IMR-90 (cell line): ENCODE results near the gene CTNND2. TPM values are rescaled to one million over a fixed set of nuclear protein-coding genes. Genes with fewer than 3 reads are reported as not detected.

Source experiments
- ATAC-seq: fragments of 200-7000 bp; cut with Tn5 transposase; 2 replicates; pipeline ENCODE4 v1.9.1; 2020; ENCODE audit warnings: low read depth, mild to moderate bottlenecking, moderate library complexity
- BruUV-seq: library from RNA; stranded (reverse); fragments of 400-500 nt; replicated peaks from 2 replicates; lab custom pipeline; 2021; lab: Mats Ljungman, UMichigan
- CTCF ChIA-PET: fragments of 300-600 bp; formaldehyde crosslinking; extraction: SDS; loops from one replicate; lab custom pipeline; 2021; ENCODE audit warnings: antibody characterized with exemption; lab: Yijun Ruan, JAX
- POLR2A ChIA-PET: fragments of 300-600 bp; sonication (Branson Sonifier 250); formaldehyde crosslinking; loops from one replicate; lab custom pipeline; 2022; ENCODE audit warnings: antibody characterized with exemption; ENCODE audit not compliant: unreplicated experiment; lab: Charles Lee
- DNase-seq: peaks from one replicate; pipeline ENCODE4 v3.0.0; 2013
- H2AFZ ChIP-seq: replicated peaks from 2 replicates; pipeline ENCODE3; 2013; ENCODE audit warnings: low read length, mild to moderate bottlenecking; ENCODE audit not compliant: poor library complexity
- H2AK5ac ChIP-seq: 2 replicates; pipeline ENCODE4 v1.6.1; 2013; ENCODE audit warnings: low read depth, low read length, inconsistent platforms
- H2AK9ac ChIP-seq: replicated peaks from 2 replicates; pipeline ENCODE3; 2013; ENCODE audit warnings: mild to moderate bottlenecking, low read depth, low read length, moderate library complexity; ENCODE audit not compliant: poor library complexity
- H2BK120ac ChIP-seq: 2 replicates; pipeline ENCODE4 v1.6.1; 2013; ENCODE audit warnings: low read depth, low read length, inconsistent platforms
- H2BK15ac ChIP-seq: 3 replicates; pipeline ENCODE4 v1.6.1; 2013; ENCODE audit warnings: low read depth, low read length, inconsistent platforms
- H2BK20ac ChIP-seq: 2 replicates; pipeline ENCODE4 v1.6.1; 2013; ENCODE audit warnings: low read depth, mild to moderate bottlenecking, inconsistent platforms, low read length, moderate library complexity
- H2BK5ac ChIP-seq: 2 replicates; pipeline ENCODE4 v1.6.1; 2013; ENCODE audit warnings: mild to moderate bottlenecking, low read depth, low read length, inconsistent platforms; ENCODE audit not compliant: poor library complexity, severe bottlenecking
- H3K14ac ChIP-seq: replicated peaks from 2 replicates; pipeline ENCODE4 v1.6.1; 2013; ENCODE audit warnings: low read depth, low read length, inconsistent platforms
- H3K18ac ChIP-seq: 2 replicates; pipeline ENCODE4 v1.6.1; 2013; ENCODE audit warnings: low read depth, low read length, control low read depth
- H3K23ac ChIP-seq: 2 replicates; pipeline ENCODE4 v1.6.1; 2013; ENCODE audit warnings: low read depth, low read length, inconsistent platforms
- H3K27ac ChIP-seq: 2 replicates; pipeline ENCODE4 v1.5.1; 2013; ENCODE audit warnings: mild to moderate bottlenecking, control low read depth, low read length; ENCODE audit not compliant: insufficient read depth
- H3K27me3 ChIP-seq: 2 replicates; pipeline ENCODE4 v1.6.1; 2013; ENCODE audit warnings: low read length; ENCODE audit not compliant: control insufficient read depth, insufficient read depth
- H3K36me3 ChIP-seq: 2 replicates; pipeline ENCODE4 v1.6.1; 2013; ENCODE audit warnings: low read length, mixed read lengths; ENCODE audit not compliant: control insufficient read depth, insufficient read depth
- H3K4ac ChIP-seq: 2 replicates; pipeline ENCODE4 v1.6.1; 2013; ENCODE audit warnings: low read depth, low read length, inconsistent platforms
- H3K4me1 ChIP-seq: 2 replicates; pipeline ENCODE4 v1.6.1; 2013; ENCODE audit warnings: low read length, mixed read lengths; ENCODE audit not compliant: control insufficient read depth, insufficient read depth
- H3K4me2 ChIP-seq: 2 replicates; pipeline ENCODE4 v1.6.1; 2013; ENCODE audit warnings: low read depth, mild to moderate bottlenecking, control low read depth, low read length, moderate library complexity
- H3K4me3 ChIP-seq: 2 replicates; pipeline ENCODE4 v1.5.1; 2013; ENCODE audit warnings: low read depth, mild to moderate bottlenecking, control low read depth, low read length, moderate library complexity; ENCODE audit not compliant: insufficient read depth
- H3K56ac ChIP-seq: 2 replicates; pipeline ENCODE4 v1.6.1; 2013; ENCODE audit warnings: low read length, inconsistent platforms; ENCODE audit not compliant: insufficient read depth; ENCODE audit errors: extremely low read depth
- H3K79me1 ChIP-seq, 2 experiments: 2 replicates each; pipeline ENCODE4 v1.6.1; 2013; ENCODE audit warnings: low read length in 2 of 2, inconsistent platforms in 1 of 2, low read depth in 1 of 2
- H3K9ac ChIP-seq: 2 replicates; pipeline ENCODE4 v1.6.1; 2013; ENCODE audit warnings: low read depth, low read length, control low read depth
- H3K9me1 ChIP-seq: 2 replicates; pipeline ENCODE4 v1.6.1; 2013; ENCODE audit warnings: low read length, inconsistent platforms; ENCODE audit not compliant: insufficient read depth
- H3K9me3 ChIP-seq: 2 replicates; pipeline ENCODE4 v1.6.1; 2013; ENCODE audit warnings: low read length; ENCODE audit not compliant: control insufficient read depth, insufficient read depth
- H4K20me1 ChIP-seq: 2 replicates; pipeline ENCODE4 v1.6.1; 2013; ENCODE audit warnings: low read length, inconsistent platforms; ENCODE audit not compliant: insufficient read depth
- H4K5ac ChIP-seq: 2 replicates; pipeline ENCODE4 v1.6.1; 2013; ENCODE audit warnings: mild to moderate bottlenecking, low read depth, low read length, control low read depth
- H4K8ac ChIP-seq, 2 experiments: 2 replicates each; pipeline ENCODE4 v1.6.1; 2013; ENCODE audit warnings: low read depth in 2 of 2, low read length in 2 of 2, control low read depth in 1 of 2, inconsistent platforms in 1 of 2
- H4K91ac ChIP-seq: 2 replicates; pipeline ENCODE4 v1.6.1; 2013; ENCODE audit warnings: low read depth, low read length, inconsistent platforms; ENCODE audit not compliant: insufficient read depth
- BHLHE40 ChIP-seq: fragments of 150-350 bp; IDR thresholded peaks from 2 replicates; pipeline ENCODE4 v1.6.1; 2016; ENCODE audit warnings: mild to moderate bottlenecking, low read depth, low read length
- MAZ ChIP-seq: IDR thresholded peaks from 2 replicates; pipeline ENCODE4 v1.6.1; 2012; ENCODE audit warnings: low read depth, mild to moderate bottlenecking, low read length, improper control_type of control experiment, moderate library complexity, borderline replicate concordance
- NFE2L2 ChIP-seq: fragments of 150-350 bp; IDR thresholded peaks from 2 replicates; pipeline ENCODE4 v1.6.1; 2016; ENCODE audit warnings: low read depth, mild to moderate bottlenecking, low read length
- RFX5 ChIP-seq: IDR thresholded peaks from 2 replicates; pipeline ENCODE4 v1.8.0; 2012; ENCODE audit warnings: low read depth, mild to moderate bottlenecking, low read length, moderate library complexity
- SMC3 ChIP-seq: fragments of 150-350 bp; IDR thresholded peaks from 2 replicates; pipeline ENCODE4 v1.6.1; 2016; ENCODE audit warnings: low read depth, mild to moderate bottlenecking, antibody characterized with exemption, low read length, moderate library complexity
- WGBS, 2 experiments: methylation state at CpG; one replicate each; pipeline versions ENCODE4 v1.1.5 to v1.1.7; 2013; ENCODE audit warnings: missing lambda C conversion rate in 2 of 2; ENCODE audit not compliant: insufficient read length in 1 of 2; ENCODE audit errors: extremely low coverage in 2 of 2; 5-methylcytosine and 5-hydroxymethylcytosine counted together
- dilution Hi-C: fragments of 300-500 bp; cut with HindIII; formaldehyde crosslinking; loops from one replicate; pipeline ENCODE4 v1.14.3; 2018; ENCODE audit warnings: low sequenced_read_pairs; ENCODE audit not compliant: unreplicated experiment
- in situ Hi-C: fragments of 300-500 bp; cut with MboI; formaldehyde crosslinking; loops from 3 replicates; pipeline ENCODE4 v1.14.3; 2019; ENCODE audit warnings: low sequenced_read_pairs, inconsistent platforms, mixed read lengths
- intact Hi-C: fragments of 100-400 bp; cut with micrococcal nuclease; formaldehyde crosslinking; loops from 2 replicates; pipeline ENCODE4 v1.10.0; 2022
- polyA plus RNA-seq, 3 experiments: library from polyadenylated mRNA; depleted of rRNA; stranded (reverse); fragments of >200 nt; gene quantifications; 2 replicates each; pipeline ENCODE4 v1.2.3, GENCODE V29; 2012; ENCODE audit warnings: low replicate concordance in 1 of 3
- total RNA-seq: library from RNA; depleted of rRNA; stranded (reverse); fragments of >200 nt; gene quantifications from 2 replicates; pipeline ENCODE4 v1.2.3, GENCODE V29; 2012
- TF ChIP-seq, protein P1 (sequence below): conservative IDR thresholded peaks from 2 replicates; pipeline ENCODE4 v1.5.1; 2012; ENCODE audit warnings: mild to moderate bottlenecking, low read depth, low read length, improper control_type of control experiment

The CTNND2 gene
- total and polyA plus RNA-seq, 2 of the 4 experiments (the other 2 are of a cell fraction) = not detected

DNA sequence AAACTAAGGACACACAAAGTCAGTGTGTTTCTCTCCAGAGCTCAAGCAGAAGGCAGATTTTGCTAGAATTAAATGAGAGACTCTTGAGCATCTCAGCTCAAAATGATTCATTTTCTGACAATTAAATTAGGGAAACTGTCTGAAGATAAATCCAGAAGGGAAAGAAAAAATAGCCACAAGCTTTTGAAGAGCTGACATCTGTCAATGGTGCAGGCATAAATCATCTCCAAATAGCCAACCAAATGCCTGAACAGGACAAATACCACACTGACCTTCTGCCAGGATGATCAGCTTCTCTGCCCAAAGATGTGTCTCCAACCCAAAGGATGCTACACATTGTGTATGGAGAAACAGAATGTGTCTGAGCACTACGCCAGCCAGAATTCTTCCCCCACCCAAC lies 199.3 kb downstream of the CTNND2 start:
- Histone ChIP-seq H3K4me2 (no peak overlapping the region), H2AK5ac (no peak overlapping the region), H3K4me1 (no peaks in the 10 kb centered on the region), H3K4me3 (no peak overlapping the region), H3K9me3 (peaks cover 11% of the 10 kb centered on the region), H2BK15ac (no peak overlapping the region), H3K18ac (no peak overlapping the region), H3K9ac (no peak overlapping the region), H2BK120ac (no peak overlapping the region), H4K20me1 (no peaks in the 10 kb centered on the region), H2BK20ac (no peak overlapping the region), H3K14ac (no peak overlapping the region), H3K9me1 (no peaks in the 10 kb centered on the region), H4K8ac (no peak overlapping the region), H2BK5ac (no peak overlapping the region), H2AFZ (no peak overlapping the region), H3K56ac (no peak overlapping the region), H3K79me1 (no peaks in the 10 kb centered on the region), H3K27me3 (no peaks in the 10 kb centered on the region), H3K23ac (no peak overlapping the region), H4K91ac (no peak overlapping the region), H4K5ac (no peak overlapping the region), H2AK9ac (no peak overlapping the region), H3K4ac (no peak overlapping the region), H3K36me3 (no peaks in the 10 kb centered on the region), H3K27ac (no peak overlapping the region)
- ChIA-PET POLR2A (no interaction called here), CTCF (no interaction called here)
- BruUV-seq = no TSS peak
- intact Hi-C loops (no loop called here), dilution Hi-C loops (no loop called here), in situ Hi-C loops (no loop called here)
- TF ChIP-seq RFX5 = no peak
- no peak for TF ChIP-seq MAZ
- TF ChIP-seq, protein P1, sequence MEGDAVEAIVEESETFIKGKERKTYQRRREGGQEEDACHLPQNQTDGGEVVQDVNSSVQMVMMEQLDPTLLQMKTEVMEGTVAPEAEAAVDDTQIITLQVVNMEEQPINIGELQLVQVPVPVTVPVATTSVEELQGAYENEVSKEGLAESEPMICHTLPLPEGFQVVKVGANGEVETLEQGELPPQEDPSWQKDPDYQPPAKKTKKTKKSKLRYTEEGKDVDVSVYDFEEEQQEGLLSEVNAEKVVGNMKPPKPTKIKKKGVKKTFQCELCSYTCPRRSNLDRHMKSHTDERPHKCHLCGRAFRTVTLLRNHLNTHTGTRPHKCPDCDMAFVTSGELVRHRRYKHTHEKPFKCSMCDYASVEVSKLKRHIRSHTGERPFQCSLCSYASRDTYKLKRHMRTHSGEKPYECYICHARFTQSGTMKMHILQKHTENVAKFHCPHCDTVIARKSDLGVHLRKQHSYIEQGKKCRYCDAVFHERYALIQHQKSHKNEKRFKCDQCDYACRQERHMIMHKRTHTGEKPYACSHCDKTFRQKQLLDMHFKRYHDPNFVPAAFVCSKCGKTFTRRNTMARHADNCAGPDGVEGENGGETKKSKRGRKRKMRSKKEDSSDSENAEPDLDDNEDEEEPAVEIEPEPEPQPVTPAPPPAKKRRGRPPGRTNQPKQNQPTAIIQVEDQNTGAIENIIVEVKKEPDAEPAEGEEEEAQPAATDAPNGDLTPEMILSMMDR = no peak
- TF ChIP-seq SMC3 = no peak
- TF ChIP-seq BHLHE40 = no peak
- no peak for TF ChIP-seq NFE2L2
- no peak for DNase-seq
- no CpG with 5 or more reads among the region's 1 CpG for WGBS, 2 experiments
- ATAC-seq = no peak
